PFSK-1 (cell line): ENCODE measurements around the gene ILDR2.

Experiments used
- FOXP2 ChIP-seq: optimal IDR thresholded peaks from 2 replicates; pipeline ENCODE3; 2011; ENCODE audit warnings: borderline replicate concordance, control low read depth, inconsistent platforms; ENCODE audit not compliant: insufficient read depth; ENCODE audit errors: extremely low read length, extremely low read depth
- POLR2AphosphoS5 ChIP-seq: IDR thresholded peaks from 2 replicates; pipeline ENCODE4 v1.6.1; 2012; ENCODE audit warnings: low read depth, mild to moderate bottlenecking, control low read depth, low read length, moderate library complexity
- REST ChIP-seq, 2 experiments: IDR thresholded peaks; 2 replicates each; pipeline versions ENCODE4 v1.6.1 to v1.8.0; 2011 to 2012; ENCODE audit warnings: low read depth in 2 of 2, low read length in 2 of 2, control low read depth in 1 of 2, inconsistent platforms in 1 of 2, mild to moderate bottlenecking in 1 of 2, moderate library complexity in 1 of 2; ENCODE audit not compliant: insufficient read depth in 1 of 2
- SIN3A ChIP-seq: IDR thresholded peaks from 2 replicates; pipeline ENCODE4 v1.6.1; 2012; ENCODE audit warnings: mild to moderate bottlenecking, low read length, moderate library complexity, borderline replicate concordance; ENCODE audit not compliant: insufficient read depth
- TAF1 ChIP-seq: IDR thresholded peaks from 2 replicates; pipeline ENCODE4 v1.6.1; 2012; ENCODE audit warnings: low read length, control low read depth, borderline replicate concordance; ENCODE audit not compliant: insufficient read depth

Gene ILDR2

GRCh38 chr1:166902279-166902678 lies 73.1 kb downstream of the ILDR2 start:
- no peak for TF ChIP-seq POLR2AphosphoS5
- TF ChIP-seq SIN3A = no peak
- TF ChIP-seq FOXP2 = no peak
- TF ChIP-seq REST (IDR thresholded peaks at IDR 0.05; ENCODE audit: insufficient read depth in 1 of 2, low read depth in 2 of 2, low read length in 2 of 2) = no peak
- no peak for TF ChIP-seq TAF1

GRCh38 chr1:166900987-166901386 lies 74.4 kb downstream of the ILDR2 start:
- TF ChIP-seq POLR2AphosphoS5 (no peak), TAF1 (no peak), SIN3A (no peak), FOXP2 (no peak), REST (IDR thresholded peaks at IDR 0.05; ENCODE audit: insufficient read depth in 1 of 2, low read depth in 2 of 2, low read length in 2 of 2) (no peak)

DNA sequence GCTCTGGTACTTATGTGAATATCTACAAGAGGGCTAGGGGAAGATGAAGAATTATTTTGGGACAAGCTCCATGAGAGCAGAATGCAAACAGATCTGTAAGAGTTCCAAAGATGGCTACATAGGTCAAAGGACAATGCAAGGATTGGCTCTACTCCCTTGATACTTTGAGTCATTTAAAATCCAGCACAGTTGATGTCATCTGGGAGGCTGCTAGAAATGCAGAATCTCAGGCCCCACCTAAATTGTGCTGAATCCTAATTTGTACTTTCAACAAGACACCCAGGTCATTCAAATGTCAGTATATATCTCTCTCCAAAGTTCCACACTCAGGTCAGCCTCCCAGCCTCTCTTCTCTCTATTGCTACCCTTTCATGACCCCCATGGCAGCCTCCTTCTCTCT lies 75.6 kb downstream of the ILDR2 start:
- TF ChIP-seq FOXP2 (no peak), POLR2AphosphoS5 (no peak), SIN3A (no peak), TAF1 (no peak), REST (IDR thresholded peaks at IDR 0.05; ENCODE audit: insufficient read depth in 1 of 2, low read depth in 2 of 2, low read length in 2 of 2) (no peak)

DNA sequence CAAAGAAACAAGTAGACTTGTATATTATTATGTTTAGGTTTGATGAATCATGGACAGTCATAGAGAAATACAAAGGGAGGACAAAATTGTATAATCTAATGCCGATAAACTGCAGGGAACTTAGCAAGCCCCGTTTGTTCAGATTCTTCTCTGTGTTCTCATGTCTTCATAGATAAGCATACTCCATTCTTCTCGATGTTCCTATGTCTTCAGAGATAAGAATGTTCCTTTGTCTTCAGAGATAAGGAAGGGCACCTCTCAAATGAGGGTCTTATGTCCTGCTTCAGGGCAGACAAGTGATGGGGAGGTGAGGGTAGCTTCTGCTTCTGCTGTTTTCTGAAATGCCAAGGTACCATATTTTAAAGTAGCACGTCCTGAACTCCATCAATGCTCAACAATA lies 79.6 kb downstream of the ILDR2 start:
- no peak for TF ChIP-seq FOXP2

GRCh38 chr1:166889776-166890175 lies 85.6 kb downstream of the ILDR2 start:
- TF ChIP-seq FOXP2 (no peak), TAF1 (no peak), REST (IDR thresholded peaks at IDR 0.05; ENCODE audit: insufficient read depth in 1 of 2, low read depth in 2 of 2, low read length in 2 of 2) (no peak), SIN3A (no peak), POLR2AphosphoS5 (no peak)
